Activated CD4-positive, alpha-beta memory T cell treated with anti-CD3 and anti-CD28 coated beads, Interleukin-2, amount 10 ng/mL, durations not matched to agents 7 days and 5 days (primary cell): Measurements from ENCODE around the gene GATA5. TPM values are rescaled to one million over a fixed set of nuclear protein-coding genes. Genes with fewer than 3 reads are reported as not detected.

Experiments
- CTCF ChIA-PET: fragments of 350-600 bp; sonication (Branson Sonifier 250); formaldehyde crosslinking; loops from one replicate; lab custom pipeline; 2021; ENCODE audit warnings: antibody characterized with exemption, inconsistent platforms; lab: Charles Lee
- POLR2A ChIA-PET: fragments of 350-600 bp; sonication (Branson Sonifier 250); formaldehyde crosslinking; loops from one replicate; lab custom pipeline; 2021; ENCODE audit warnings: antibody characterized with exemption; lab: Charles Lee
- DNase-seq: peaks from one replicate; pipeline ENCODE4 v3.0.0-alpha.2; 2020
- H3K27ac Mint-ChIP-seq: one replicate; pipeline ENCODE4 v1.8.0; 2021; ENCODE audit warnings: mild to moderate bottlenecking, mixed read lengths
- H3K27me3 Mint-ChIP-seq: one replicate; pipeline ENCODE4 v1.8.0; 2021; ENCODE audit warnings: mixed read lengths
- H3K36me3 Mint-ChIP-seq: one replicate; pipeline ENCODE4 v1.8.0; 2021; ENCODE audit warnings: low read depth, mixed read lengths
- H3K4me1 Mint-ChIP-seq: one replicate; pipeline ENCODE4 v1.8.0; 2021; ENCODE audit warnings: mixed read lengths
- H3K4me3 Mint-ChIP-seq: one replicate; pipeline ENCODE4 v1.8.0; 2021; ENCODE audit warnings: mild to moderate bottlenecking, mixed read lengths
- H3K9me3 Mint-ChIP-seq: one replicate; pipeline ENCODE4 v1.8.0; 2021; ENCODE audit warnings: mixed read lengths
- total RNA-seq, 2 experiments: library from RNA; stranded (reverse); gene quantifications; one replicate each; pipeline ENCODE4 v1.2.3, GENCODE V29; 2021

Gene GATA5
- total RNA-seq, 2 experiments from 2014 or later = not detected

GRCh38 chr20:62422636-62423325, 53.0 kb downstream of the GATA5 start:
- Mint-ChIP-seq H3K36me3 (no peaks in the 10 kb centered on the region), H3K27ac (no peak overlapping the region), H3K27me3 (no peaks in the 10 kb centered on the region), H3K9me3 (no peaks in the 10 kb centered on the region), H3K4me1 (no peaks in the 10 kb centered on the region), H3K4me3 (no peak overlapping the region)
- no peak for DNase-seq
- ChIA-PET CTCF (no interaction called here), POLR2A (no interaction called here)

GRCh38 chr20:62421716-62421990, 54.1 kb downstream of the GATA5 start:
- Mint-ChIP-seq H3K27ac (no peak overlapping the region), H3K36me3 (no peaks in the 10 kb centered on the region), H3K27me3 (no peaks in the 10 kb centered on the region), H3K9me3 (no peaks in the 10 kb centered on the region), H3K4me3 (no peak overlapping the region), H3K4me1 (no peaks in the 10 kb centered on the region)
- ChIA-PET POLR2A (no interaction called here), CTCF (no interaction called here)
- no peak for DNase-seq

GRCh38 chr20:62420846-62421715, 54.7 kb downstream of the GATA5 start:
- H3K4me3 Mint-ChIP-seq = no peak overlapping the region
- no peaks in the 10 kb centered on the region for H3K36me3 Mint-ChIP-seq
- DNase-seq = no peak
- H3K4me1 Mint-ChIP-seq = no peaks in the 10 kb centered on the region
- no peak overlapping the region for H3K27ac Mint-ChIP-seq
- no peaks in the 10 kb centered on the region for H3K27me3 Mint-ChIP-seq
- CTCF ChIA-PET = no interaction called here
- no peaks in the 10 kb centered on the region for H3K9me3 Mint-ChIP-seq
- POLR2A ChIA-PET = no interaction called here

DNA sequence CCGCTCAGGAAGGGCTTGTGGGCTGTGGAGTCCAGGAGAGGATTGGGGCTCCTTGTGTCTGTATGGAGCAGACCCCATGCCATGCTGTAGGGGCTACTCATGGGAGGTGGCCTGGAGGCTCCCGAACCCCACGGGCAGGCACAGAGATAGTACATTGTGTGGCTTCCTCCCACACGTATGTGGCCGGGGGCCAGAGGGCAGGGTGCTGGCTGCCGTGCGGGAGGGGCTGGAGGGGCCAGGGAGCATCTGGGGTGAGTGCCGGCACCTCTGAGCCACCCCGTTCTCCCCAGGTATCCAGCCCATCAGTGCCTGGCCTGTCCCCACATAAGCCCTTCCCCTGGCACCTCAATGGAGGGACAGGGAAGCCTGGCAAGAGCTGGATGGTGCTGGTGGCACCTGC, 56.0 kb downstream of the GATA5 start:
- Mint-ChIP-seq H3K27me3 (no peaks in the 10 kb centered on the region), H3K4me1 (no peaks in the 10 kb centered on the region), H3K9me3 (no peaks in the 10 kb centered on the region), H3K27ac (no peak overlapping the region), H3K4me3 (no peak overlapping the region), H3K36me3 (no peaks in the 10 kb centered on the region)
- ChIA-PET POLR2A (no interaction called here), CTCF (no interaction called here)
- no peak for DNase-seq

- H3K27ac Mint-ChIP-seq = no peak overlapping the region
- no peak for DNase-seq
- H3K4me3 Mint-ChIP-seq = no peak overlapping the region
- no peaks in the 10 kb centered on the region for H3K36me3 Mint-ChIP-seq
- no peaks in the 10 kb centered on the region for H3K27me3 Mint-ChIP-seq
- no peaks in the 10 kb centered on the region for H3K4me1 Mint-ChIP-seq
- CTCF ChIA-PET = no interaction called here
- H3K9me3 Mint-ChIP-seq = no peaks in the 10 kb centered on the region
- POLR2A ChIA-PET = no interaction called here
Observed at GRCh38 chr20:62418709-62419487, 56.9 kb downstream of the GATA5 start.

GRCh38 chr20:62417981-62418708, 57.6 kb downstream of the GATA5 start:
- Mint-ChIP-seq H3K36me3 (no peaks in the 10 kb centered on the region), H3K9me3 (no peaks in the 10 kb centered on the region), H3K27ac (no peak overlapping the region), H3K4me1 (no peaks in the 10 kb centered on the region), H3K4me3 (no peak overlapping the region), H3K27me3 (no peaks in the 10 kb centered on the region)
- ChIA-PET POLR2A (no interaction called here), CTCF (no interaction called here)
- DNase-seq = no peak

- H3K27ac Mint-ChIP-seq = no peak overlapping the region
- no peaks in the 10 kb centered on the region for H3K36me3 Mint-ChIP-seq
- H3K4me3 Mint-ChIP-seq = no peak overlapping the region
- H3K27me3 Mint-ChIP-seq = no peaks in the 10 kb centered on the region
- ChIA-PET POLR2A (no interaction called here), CTCF (no interaction called here)
- no peaks in the 10 kb centered on the region for H3K4me1 Mint-ChIP-seq
- DNase-seq = no peak
- no peaks in the 10 kb centered on the region for H3K9me3 Mint-ChIP-seq
Observed at GRCh38 chr20:62416651-62417637, 58.9 kb downstream of the GATA5 start.

DNA sequence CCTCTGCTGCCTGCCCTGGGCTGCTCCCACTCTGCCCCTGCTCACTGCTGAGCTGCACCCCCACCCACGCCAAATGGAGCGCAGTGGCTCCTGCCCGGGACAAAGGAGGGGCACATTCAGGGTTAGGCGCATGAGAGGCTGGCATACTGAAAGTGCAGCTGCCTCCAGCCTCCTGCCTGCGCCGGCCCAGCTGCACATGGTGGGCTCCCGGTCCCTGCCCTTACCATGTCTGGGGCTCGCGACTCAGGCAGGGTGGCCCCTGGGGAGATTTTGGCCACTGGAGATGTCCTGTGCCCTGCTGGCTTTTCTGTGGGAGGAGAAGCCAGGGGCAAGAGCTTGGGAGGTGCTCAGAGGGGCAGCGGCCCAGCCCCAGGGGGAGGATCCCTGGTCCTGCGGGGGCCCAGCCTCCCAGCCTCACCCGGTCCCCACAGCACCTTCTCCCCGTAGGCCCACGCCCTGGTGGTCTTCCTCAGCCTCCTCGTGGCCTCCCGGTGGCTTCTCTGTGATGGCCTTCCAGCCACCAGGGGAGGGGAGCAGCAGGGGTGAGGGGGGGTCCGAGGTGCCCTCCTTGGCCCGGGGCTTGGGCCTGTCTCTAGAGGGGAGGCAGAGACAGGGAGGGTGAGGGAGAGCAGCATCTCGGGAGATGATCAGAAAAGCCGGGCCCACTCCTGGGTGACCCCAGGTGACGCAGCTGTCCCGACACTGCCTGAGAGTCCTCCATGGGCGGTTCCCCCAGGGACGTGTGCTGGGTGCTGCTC, 60.3 kb downstream of the GATA5 start:
- Mint-ChIP-seq H3K9me3 (no peaks in the 10 kb centered on the region), H3K36me3 (no peaks in the 10 kb centered on the region), H3K4me1 (no peaks in the 10 kb centered on the region), H3K27ac (no peak overlapping the region), H3K27me3 (no peaks in the 10 kb centered on the region), H3K4me3 (no peak overlapping the region)
- DNase-seq = no peak
- POLR2A ChIA-PET = no interaction called here
- CTCF ChIA-PET = no interaction called here

GRCh38 chr20:62413896-62414481, 61.8 kb downstream of the GATA5 start:
- DNase-seq = no peak
- Mint-ChIP-seq H3K4me3 (no peak overlapping the region), H3K4me1 (peaks cover 10% of the 10 kb centered on the region), H3K9me3 (no peaks in the 10 kb centered on the region), H3K27ac (no peak overlapping the region), H3K27me3 (no peaks in the 10 kb centered on the region), H3K36me3 (no peaks in the 10 kb centered on the region)
- POLR2A ChIA-PET = no interaction called here
- CTCF ChIA-PET = no interaction called here
